Erythroblast (primary cell): ENCODE results near the gene PNPLA7.

Experiments used
- GATA1 ChIP-seq: IDR thresholded peaks from 2 replicates; pipeline ENCODE4 v1.6.1; 2011; ENCODE audit warnings: low read depth, mild to moderate bottlenecking, control low read depth, low read length, moderate library complexity
- POLR2A ChIP-seq: IDR thresholded peaks from 2 replicates; pipeline ENCODE4 v1.6.1; 2011; ENCODE audit warnings: mild to moderate bottlenecking, low read length

- no peak for TF ChIP-seq POLR2A
- no peak for TF ChIP-seq GATA1
Measured at GRCh38 chr9:137486545-137487453, 63.4 kb downstream of the PNPLA7 start.
